Skeletal muscle tissue (tissue), 4 donors: Measurements from ENCODE around the gene C3orf22. TPM values are rescaled to one million over a fixed set of nuclear protein-coding genes. Genes with fewer than 3 reads are reported as not detected.

Experiments
- H3K27ac ChIP-seq: one replicate; pipeline ENCODE4 v1.7.0; 2013; ENCODE audit warnings: mild to moderate bottlenecking, low read depth, low read length, inconsistent platforms
- H3K27me3 ChIP-seq, 3 donors: one replicate each; pipeline ENCODE4 v1.7.0; 2013; ENCODE audit warnings: low read length in 3 of 3; ENCODE audit not compliant: control insufficient read depth in 3 of 3, insufficient read depth in 3 of 3
- H3K36me3 ChIP-seq, 3 donors: one replicate each; pipeline ENCODE4 v1.7.0; 2013; ENCODE audit warnings: low read length in 3 of 3; ENCODE audit not compliant: control insufficient read depth in 3 of 3, insufficient read depth in 3 of 3
- H3K4me1 ChIP-seq, 3 donors: one replicate each; pipeline ENCODE4 v1.7.0; 2013; ENCODE audit warnings: low read length in 3 of 3, mild to moderate bottlenecking in 3 of 3; ENCODE audit not compliant: control insufficient read depth in 3 of 3, insufficient read depth in 3 of 3
- H3K4me3 ChIP-seq, 3 donors: one replicate each; pipeline ENCODE4 v1.7.0; 2013; ENCODE audit warnings: low read length in 3 of 3
- H3K9ac ChIP-seq, 3 donors: one replicate each; pipeline ENCODE4 v1.7.0; 2013; ENCODE audit warnings: low read length in 3 of 3, mild to moderate bottlenecking in 3 of 3, moderate library complexity in 2 of 3, low read depth in 1 of 3
- H3K9me3 ChIP-seq, 3 donors: one replicate each; pipeline ENCODE4 v1.7.0; 2013; ENCODE audit warnings: low read length in 3 of 3; ENCODE audit not compliant: control insufficient read depth in 3 of 3
- total RNA-seq: library from RNA; depleted of rRNA; stranded (reverse); fragments of >200 nt; gene quantifications from one replicate; pipeline ENCODE4 v1.2.3, GENCODE V29; 2014
- donor health status: Osteomylitis.

The C3orf22 gene
- total RNA-seq, 1 donor from 2014 or later: under 0.01 TPM

DNA sequence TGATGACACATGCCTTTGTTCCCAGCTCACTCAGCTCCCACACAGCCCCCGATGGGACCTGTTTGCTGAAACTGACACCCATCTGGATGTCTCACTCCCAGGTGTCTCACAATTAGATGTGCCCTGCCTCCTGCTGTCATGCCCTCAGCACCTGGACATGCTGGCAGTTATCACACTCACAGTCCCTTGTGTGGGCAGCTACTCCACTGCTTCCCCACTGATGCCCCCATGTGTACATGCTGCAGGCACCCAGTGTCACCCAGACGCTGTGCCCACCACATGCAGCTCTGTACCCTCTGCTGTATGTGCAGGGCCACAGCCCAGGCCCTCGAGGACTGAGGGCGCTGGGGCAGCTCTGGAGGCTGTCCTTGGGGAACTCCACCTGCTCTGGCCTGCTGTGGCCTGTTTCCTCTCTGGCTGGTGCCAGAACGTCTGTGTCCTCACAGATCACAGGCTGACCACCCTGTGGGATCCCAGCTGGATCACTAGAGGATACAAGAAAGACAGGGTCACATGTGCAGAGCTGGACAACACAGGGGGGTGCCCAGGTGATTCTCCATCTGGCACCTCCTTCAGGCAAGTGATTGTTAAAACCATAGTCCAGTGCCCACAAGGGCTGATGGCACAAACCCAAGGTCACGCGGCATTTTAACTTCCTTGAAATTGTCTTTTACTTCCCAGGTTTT, 14.0 kb downstream of the C3orf22 start:
- H3K4me1 ChIP-seq: peaks cover 8 to 19% (median 9%) of the 10 kb centered on the region in 3 donors
- H3K9ac ChIP-seq: no peak overlapping the region
- peaks cover 26 to 59% (median 48%) of the 10 kb centered on the region in 3 donors for H3K27me3 ChIP-seq
- H3K27ac ChIP-seq: no peak overlapping the region
- no peaks in the 10 kb centered on the region for H3K36me3 ChIP-seq
- H3K4me3 ChIP-seq: no peak overlapping the region
- no peaks in the 10 kb centered on the region for H3K9me3 ChIP-seq

DNA sequence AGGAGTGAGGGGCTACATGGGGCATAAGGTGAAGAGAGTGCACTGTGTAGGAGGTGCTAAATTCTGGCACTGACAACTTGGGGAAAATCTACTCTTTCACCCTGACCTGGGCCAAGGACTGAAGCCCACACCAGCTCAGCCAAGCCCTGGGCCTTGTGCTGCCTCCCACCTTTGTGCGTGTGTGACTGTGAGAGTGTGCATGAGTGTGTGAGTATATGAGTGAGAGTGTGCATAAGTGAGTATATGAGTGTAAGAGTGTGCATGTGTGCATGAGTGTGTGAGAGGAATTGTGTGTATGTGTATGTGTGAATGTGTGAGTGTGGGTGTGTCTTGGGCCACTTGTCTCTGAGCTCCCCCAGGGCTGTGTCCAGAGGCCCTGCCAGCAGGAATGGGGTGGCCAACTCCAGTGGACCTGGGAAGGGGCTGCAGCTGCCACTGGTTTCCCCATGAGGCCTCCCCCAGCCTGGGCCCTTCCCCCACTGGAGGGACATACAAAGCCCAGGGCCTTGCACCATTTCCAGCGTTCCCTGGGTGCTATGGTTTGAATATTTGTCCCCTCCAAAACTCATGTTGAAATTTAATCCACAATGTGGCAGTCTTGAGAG, 15.2 kb downstream of the C3orf22 start:
- H3K4me1 ChIP-seq: peaks cover 8 to 30% (median 13%) of the 10 kb centered on the region in 3 donors
- peaks cover 25 to 55% (median 53%) of the 10 kb centered on the region in 3 donors for H3K27me3 ChIP-seq
- no peak overlapping the region for H3K9ac ChIP-seq
- no peak overlapping the region for H3K27ac ChIP-seq
- H3K36me3 ChIP-seq: no peaks in the 10 kb centered on the region
- no peaks in the 10 kb centered on the region for H3K9me3 ChIP-seq
- no peak overlapping the region for H3K4me3 ChIP-seq

DNA sequence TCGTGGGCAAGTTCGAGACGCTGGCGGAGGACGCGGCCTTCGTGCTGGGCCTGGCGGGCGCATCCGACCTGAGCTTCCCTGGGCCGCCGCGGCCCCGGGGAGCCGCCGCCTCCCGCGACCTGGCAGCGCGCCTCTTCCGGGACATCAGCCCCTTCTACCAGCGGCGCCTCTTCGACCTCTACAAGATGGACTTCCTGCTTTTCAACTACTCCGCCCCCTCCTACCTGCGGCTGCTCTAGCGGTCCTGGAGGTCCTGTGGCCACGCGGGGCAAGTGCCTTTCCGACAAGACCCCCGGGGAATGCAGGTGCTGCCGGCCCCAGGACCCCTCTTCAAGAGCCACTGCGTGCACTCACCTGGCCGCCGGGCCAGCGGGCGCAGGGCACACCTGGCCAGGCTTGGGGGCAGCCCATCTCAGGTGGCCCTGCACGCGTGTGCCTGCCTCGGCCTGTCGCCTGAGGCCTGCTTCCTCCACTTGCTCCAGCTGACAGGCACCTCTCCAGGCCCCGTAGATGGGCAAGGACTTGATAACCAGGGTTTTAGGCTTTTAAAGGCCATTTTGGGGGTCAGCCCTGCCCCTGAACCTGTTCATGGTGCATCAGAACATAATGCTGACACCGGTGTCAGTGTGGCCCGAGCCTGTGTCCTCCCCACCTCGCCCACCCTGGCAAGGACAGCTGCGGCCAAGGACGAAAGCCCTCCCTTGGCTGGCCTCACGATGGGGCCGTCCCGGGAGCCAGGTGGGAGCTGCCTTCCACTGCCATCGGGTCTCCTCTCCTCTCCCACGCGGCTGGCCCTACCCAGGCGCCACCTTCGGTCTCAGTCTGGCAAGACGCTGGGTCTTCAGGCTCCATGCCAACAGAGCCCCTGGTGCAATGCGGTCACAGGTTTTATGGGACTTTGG, 16.1 kb downstream of the C3orf22 start:
- H3K36me3 ChIP-seq: no peaks in the 10 kb centered on the region
- H3K9ac ChIP-seq: no peak overlapping the region
- peak overlapping the region in 1 of 3 donors; percentile 29 for H3K4me3 ChIP-seq
- H3K27ac ChIP-seq: no peak overlapping the region
- peaks cover 25 to 61% (median 51%) of the 10 kb centered on the region in 3 donors for H3K27me3 ChIP-seq
- H3K4me1 ChIP-seq: peaks cover 12 to 36% (median 19%) of the 10 kb centered on the region in 3 donors
- H3K9me3 ChIP-seq: no peaks in the 10 kb centered on the region

DNA sequence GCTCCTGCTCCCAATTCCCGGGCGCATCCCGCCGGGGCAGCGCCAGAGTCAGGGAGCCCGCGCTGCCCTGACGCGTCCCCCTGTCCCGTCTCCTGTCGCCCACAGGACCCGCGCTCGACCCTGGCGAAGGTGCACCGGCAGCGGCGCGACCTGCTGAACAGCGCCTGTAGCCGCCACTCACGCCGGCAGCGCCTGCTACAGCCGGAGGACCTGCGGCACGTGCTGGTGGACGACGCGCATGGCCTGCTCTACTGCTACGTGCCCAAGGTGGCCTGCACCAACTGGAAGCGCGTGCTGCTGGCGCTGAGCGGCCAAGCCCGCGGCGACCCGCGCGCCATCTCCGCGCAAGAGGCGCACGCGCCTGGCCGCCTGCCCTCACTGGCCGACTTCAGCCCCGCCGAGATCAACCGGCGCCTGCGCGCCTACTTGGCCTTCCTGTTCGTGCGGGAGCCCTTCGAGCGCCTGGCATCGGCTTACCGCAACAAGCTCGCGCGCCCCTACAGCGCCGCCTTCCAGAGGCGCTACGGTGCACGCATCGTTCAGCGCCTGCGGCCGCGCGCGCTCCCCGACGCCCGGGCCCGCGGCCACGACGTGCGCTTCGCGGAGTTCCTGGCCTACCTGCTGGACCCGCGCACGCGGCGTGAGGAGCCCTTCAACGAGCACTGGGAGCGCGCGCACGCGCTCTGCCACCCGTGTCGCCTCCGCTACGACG, 16.9 kb downstream of the C3orf22 start:
- Histone ChIP-seq H3K4me3 (peak overlapping the region in 2 of 3 donors; percentile 29 to 32), H3K9ac (no peak overlapping the region), H3K9me3 (no peaks in the 10 kb centered on the region), H3K27ac (no peak overlapping the region), H3K27me3 (peaks cover 29 to 62% (median 49%) of the 10 kb centered on the region in 3 donors), H3K4me1 (peaks cover 12 to 36% (median 19%) of the 10 kb centered on the region in 3 donors), H3K36me3 (no peaks in the 10 kb centered on the region)

DNA sequence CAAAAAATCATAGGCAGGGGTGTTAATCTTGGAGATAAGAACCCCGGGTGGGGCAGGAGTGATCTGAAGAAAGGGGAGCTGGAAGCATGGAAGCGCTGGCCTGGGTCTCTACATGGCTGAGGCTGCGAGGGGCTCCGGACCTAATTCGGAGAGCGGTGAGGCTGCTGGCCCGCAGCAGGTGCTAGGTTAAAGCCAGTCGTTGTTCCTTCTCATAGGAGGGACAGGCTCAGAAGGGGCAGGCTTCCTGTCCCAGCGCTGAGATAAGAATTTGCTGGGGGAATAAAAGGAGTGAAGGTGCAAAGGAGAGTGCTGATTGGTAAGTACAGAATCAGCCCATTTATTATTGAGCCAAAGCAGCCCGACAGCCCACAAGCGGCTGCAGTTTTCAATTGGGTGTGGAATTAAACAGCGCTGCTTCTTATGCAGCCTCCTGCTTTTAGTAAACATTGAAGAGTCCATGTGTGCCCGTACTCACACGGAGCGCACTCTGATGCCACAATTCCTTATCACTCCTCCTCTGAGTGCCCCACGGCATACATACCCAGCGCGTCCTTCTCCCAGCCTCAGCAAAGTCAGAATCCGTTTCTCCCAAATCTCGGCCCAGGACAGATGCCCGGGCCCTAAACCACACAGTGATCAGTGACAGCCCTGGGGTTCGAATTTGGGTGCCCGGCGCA, 17.6 kb downstream of the C3orf22 start:
- H3K27me3 ChIP-seq: peaks cover 34 to 60% (median 47%) of the 10 kb centered on the region in 3 donors
- H3K36me3 ChIP-seq: no peaks in the 10 kb centered on the region
- no peak overlapping the region for H3K9ac ChIP-seq
- H3K4me3 ChIP-seq: no peak overlapping the region
- H3K9me3 ChIP-seq: no peaks in the 10 kb centered on the region
- peak overlapping the region; percentile 51 for H3K27ac ChIP-seq
- H3K4me1 ChIP-seq: peaks cover 12 to 36% (median 19%) of the 10 kb centered on the region in 3 donors

DNA sequence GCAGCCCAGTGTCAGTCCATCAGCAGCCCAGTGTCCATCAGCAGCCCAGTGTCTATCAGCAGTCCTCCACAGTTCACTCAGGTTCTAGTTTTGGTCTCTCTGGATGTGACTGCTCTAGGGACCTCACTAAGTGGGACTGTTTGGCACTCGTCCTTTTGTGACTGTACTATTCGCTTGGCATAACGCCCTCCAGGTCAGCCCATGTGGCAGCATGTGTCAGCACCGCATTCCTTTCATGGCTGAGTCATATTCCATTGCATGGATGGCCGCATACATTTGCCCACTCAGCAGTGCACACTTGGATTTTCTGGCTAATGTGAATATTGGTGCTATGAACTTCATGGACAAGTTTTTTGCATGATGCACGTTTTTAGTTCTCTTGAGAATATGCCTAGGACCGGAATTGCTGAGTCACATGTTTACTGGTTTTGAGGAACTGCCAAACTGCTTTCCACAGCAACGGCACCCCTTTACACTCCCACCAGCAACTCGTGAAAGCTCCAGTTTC, 18.3 kb downstream of the C3orf22 start:
- peaks cover 12 to 36% (median 19%) of the 10 kb centered on the region in 3 donors for H3K4me1 ChIP-seq
- no peak overlapping the region for H3K27ac ChIP-seq
- no peak overlapping the region for H3K9ac ChIP-seq
- H3K27me3 ChIP-seq: peaks cover 40 to 61% (median 53%) of the 10 kb centered on the region in 3 donors
- no peaks in the 10 kb centered on the region for H3K36me3 ChIP-seq
- no peak overlapping the region for H3K4me3 ChIP-seq
- no peaks in the 10 kb centered on the region for H3K9me3 ChIP-seq

DNA sequence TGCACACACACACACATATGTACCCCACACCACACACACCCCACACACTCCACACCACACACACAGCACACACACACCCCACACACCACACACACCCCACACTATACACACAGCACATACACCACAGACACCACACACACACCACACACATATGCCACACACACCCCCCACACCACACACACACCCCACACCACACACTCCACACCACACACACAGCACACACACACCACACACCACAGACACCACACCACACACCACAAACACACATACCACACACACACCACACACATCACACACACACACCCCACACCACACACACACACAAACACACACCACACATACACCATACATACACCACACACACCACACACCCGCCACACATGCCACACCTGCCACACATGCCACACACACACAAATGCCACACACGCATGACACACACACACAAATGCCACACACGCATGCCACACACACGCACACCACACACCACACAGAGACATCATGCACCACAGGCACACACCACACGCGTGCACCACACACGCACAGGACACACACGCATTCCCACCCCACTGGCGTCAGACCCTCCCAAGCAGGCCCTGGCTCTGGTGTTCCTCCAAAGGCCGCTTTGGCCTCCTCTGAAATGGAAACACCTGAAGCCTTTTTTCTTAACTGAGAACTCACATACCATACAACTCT, 19.0 kb downstream of the C3orf22 start:
- H3K9ac ChIP-seq: no peak overlapping the region
- no peak overlapping the region for H3K27ac ChIP-seq
- peaks cover 46 to 62% (median 53%) of the 10 kb centered on the region in 3 donors for H3K27me3 ChIP-seq

DNA sequence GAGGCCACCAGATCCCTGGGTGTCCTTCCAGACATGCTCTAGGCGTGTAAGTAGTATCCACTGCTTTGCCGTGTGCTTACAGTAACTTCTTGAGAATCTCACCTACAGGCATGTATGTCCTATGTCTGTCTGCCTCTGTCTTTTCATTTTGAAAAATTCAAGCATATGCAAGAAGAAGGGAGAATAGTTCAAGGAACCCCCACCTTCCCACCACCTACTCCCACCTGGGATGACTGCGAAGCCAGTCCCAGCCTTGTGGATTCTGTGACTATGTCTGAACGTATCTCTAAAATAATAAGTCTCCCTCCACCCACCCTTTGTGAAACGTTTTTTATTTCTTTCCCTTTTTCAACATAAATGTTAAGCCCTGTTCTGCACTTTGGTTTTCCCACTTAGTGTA, 19.8 kb downstream of the C3orf22 start:
- Histone ChIP-seq H3K27ac (no peak overlapping the region), H3K36me3 (no peaks in the 10 kb centered on the region), H3K9me3 (no peaks in the 10 kb centered on the region), H3K4me3 (no peak overlapping the region), H3K27me3 (peaks cover 46 to 59% (median 48%) of the 10 kb centered on the region in 3 donors), H3K4me1 (peaks cover 10 to 36% (median 19%) of the 10 kb centered on the region in 3 donors), H3K9ac (no peak overlapping the region)

More for the DNA sequence above, 19.0 kb downstream of the C3orf22 start:
- no peaks in the 10 kb centered on the region for H3K9me3 ChIP-seq
- peaks cover 12 to 36% (median 19%) of the 10 kb centered on the region in 3 donors for H3K4me1 ChIP-seq
- no peak overlapping the region for H3K4me3 ChIP-seq
- no peaks in the 10 kb centered on the region for H3K36me3 ChIP-seq
